ENCODE measurements around the gene MCOLN2. TPM values are rescaled to one million over a fixed set of nuclear protein-coding genes. Genes with fewer than 3 reads are reported as not detected.

The MCOLN2 gene
- polyA plus RNA-seq, 1 of the 3 experiments (the other 2 are of a cell fraction): not detected

DNA sequence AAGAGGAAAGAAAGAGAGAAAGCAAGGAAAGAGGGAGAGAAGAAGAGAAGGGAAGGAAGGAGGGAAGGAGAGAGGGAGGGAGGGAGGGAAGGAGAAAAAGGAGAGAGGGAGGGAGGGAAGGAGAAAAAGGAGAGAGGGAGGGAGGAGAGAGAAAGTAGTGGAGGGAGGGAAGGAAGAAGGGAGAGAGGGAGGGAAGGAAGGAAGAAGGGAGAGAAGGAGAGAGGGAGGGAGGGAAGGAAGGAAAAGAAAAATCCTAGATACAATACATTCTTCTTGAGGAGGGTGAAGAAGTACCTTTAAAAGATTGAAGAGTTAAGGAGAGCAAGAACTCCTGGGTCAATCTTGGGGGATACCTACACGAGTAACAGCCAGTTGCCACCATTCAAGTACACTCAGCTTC is 29.2 kb downstream of the MCOLN2 start (continued):
- TF ChIP-seq TEAD4 (IDR thresholded peaks at IDR 0.05; ENCODE audit: borderline replicate concordance, insufficient read depth) (no peak), ELF1 (IDR thresholded peaks at IDR 0.05) (no peak), FOXJ3 (CRISPR knock-in tag; IDR thresholded peaks at IDR 0.05) (no peak), RFX5 (IDR thresholded peaks at IDR 0.05; ENCODE audit: low read length) (no peak)
- TF ChIP-seq, protein P1, sequence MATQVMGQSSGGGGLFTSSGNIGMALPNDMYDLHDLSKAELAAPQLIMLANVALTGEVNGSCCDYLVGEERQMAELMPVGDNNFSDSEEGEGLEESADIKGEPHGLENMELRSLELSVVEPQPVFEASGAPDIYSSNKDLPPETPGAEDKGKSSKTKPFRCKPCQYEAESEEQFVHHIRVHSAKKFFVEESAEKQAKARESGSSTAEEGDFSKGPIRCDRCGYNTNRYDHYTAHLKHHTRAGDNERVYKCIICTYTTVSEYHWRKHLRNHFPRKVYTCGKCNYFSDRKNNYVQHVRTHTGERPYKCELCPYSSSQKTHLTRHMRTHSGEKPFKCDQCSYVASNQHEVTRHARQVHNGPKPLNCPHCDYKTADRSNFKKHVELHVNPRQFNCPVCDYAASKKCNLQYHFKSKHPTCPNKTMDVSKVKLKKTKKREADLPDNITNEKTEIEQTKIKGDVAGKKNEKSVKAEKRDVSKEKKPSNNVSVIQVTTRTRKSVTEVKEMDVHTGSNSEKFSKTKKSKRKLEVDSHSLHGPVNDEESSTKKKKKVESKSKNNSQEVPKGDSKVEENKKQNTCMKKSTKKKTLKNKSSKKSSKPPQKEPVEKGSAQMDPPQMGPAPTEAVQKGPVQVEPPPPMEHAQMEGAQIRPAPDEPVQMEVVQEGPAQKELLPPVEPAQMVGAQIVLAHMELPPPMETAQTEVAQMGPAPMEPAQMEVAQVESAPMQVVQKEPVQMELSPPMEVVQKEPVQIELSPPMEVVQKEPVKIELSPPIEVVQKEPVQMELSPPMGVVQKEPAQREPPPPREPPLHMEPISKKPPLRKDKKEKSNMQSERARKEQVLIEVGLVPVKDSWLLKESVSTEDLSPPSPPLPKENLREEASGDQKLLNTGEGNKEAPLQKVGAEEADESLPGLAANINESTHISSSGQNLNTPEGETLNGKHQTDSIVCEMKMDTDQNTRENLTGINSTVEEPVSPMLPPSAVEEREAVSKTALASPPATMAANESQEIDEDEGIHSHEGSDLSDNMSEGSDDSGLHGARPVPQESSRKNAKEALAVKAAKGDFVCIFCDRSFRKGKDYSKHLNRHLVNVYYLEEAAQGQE (IDR thresholded peaks at IDR 0.05; ENCODE audit: low read depth, low read length): no peak

DNA sequence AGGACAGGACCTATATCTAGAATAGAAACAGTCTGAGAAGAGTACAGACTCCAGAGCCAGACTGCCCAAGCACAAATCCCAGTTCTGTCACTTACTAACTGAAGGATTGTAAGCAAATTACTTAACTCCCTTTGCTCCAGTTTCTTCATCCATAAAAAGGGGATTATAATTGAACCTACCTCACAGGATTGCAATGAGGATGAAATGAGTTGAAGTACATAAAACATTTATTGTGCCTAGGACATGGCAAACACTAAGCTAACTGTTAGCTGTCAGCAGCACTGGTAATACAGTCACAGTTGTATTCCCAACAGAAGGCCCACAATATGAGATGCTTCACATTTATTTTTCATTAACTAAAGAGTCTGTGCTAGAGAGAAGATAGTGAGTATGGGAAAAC is 33.9 kb downstream of the MCOLN2 start:
- Histone ChIP-seq H2AFZ (ENCODE audit: low read depth) (no peak overlapping the region), H3K4me1 (ENCODE audit: control insufficient read depth in 1 of 2, insufficient read depth in 2 of 2, low read depth in 1 of 2, low read length in 1 of 2) (no peaks in the 10 kb centered on the region), H3K27ac (ENCODE audit: low read depth in 2 of 2, low read length in 1 of 2) (no peak overlapping the region), H4K20me1 (ENCODE audit: insufficient read depth) (no peaks in the 10 kb centered on the region), H3K9me2 (0 out of 2 replicates have a peak, but pooled peaks cover 4% of the 10 kb centered on the region), H3K36me3 (replicated peaks in 1 of 2; ENCODE audit: control insufficient read depth in 1 of 2, insufficient read depth in 2 of 2, low read length in 1 of 2) (no peaks in the 10 kb centered on the region), H3F3A (replicated peaks; ENCODE audit: insufficient read depth) (no peaks in the 10 kb centered on the region), H3K27me3 (ENCODE audit: insufficient read depth) (peaks cover 8% of the 10 kb centered on the region; the same call in 1 of the 2 replicates), H3K79me2 (ENCODE audit: insufficient read depth) (no peaks in the 10 kb centered on the region), H3K4me2 (no peak overlapping the region), H3K4me3 (ENCODE audit: low read depth in 2 of 2, low read length in 1 of 2) (no peak overlapping the region), H3K9me3 (no peaks in the 10 kb centered on the region), H3K9ac (no peak overlapping the region)
- ChIA-PET POLR2A (no interaction called here), CTCF (interaction anchor here (1.0 kb wide), 2 partner anchors 18 kb away, joined by 3 read pairs; no protein-coding TSS in a partner anchor)
- TF ChIP-seq NRF1 (IDR thresholded peaks at IDR 0.05; ENCODE audit: low read depth, low read length) (no peak), FOSL2 (IDR thresholded peaks at IDR 0.05; ENCODE audit: borderline replicate concordance, low read depth) (no peak), ZBTB33 (IDR thresholded peaks at IDR 0.05; ENCODE audit: borderline replicate concordance, low read depth) (no peak), MXI1 (IDR thresholded peaks at IDR 0.05; ENCODE audit: low read depth, low read length) (no peak), SMC3 (IDR thresholded peaks at IDR 0.05; ENCODE audit: low read depth, low read length) (no peak), ELF1 (IDR thresholded peaks at IDR 0.05) (no peak), EP300 (IDR thresholded peaks at IDR 0.05; ENCODE audit: borderline replicate concordance in 1 of 2, low read depth in 1 of 2, low read length in 1 of 2) (no peak), NFIC (IDR thresholded peaks at IDR 0.05; ENCODE audit: borderline replicate concordance) (no peak), GABPA (IDR thresholded peaks at IDR 0.05; ENCODE audit: low read depth) (no peak), EZH2phosphoT487 (IDR thresholded peaks at IDR 0.05; ENCODE audit: borderline replicate concordance, low read depth) (no peak), POLR2AphosphoS5 (IDR thresholded peaks at IDR 0.05; ENCODE audit: low read depth, low read length) (no peak), RAD21 (IDR thresholded peaks at IDR 0.05; ENCODE audit: low read length) (no peak), MAX (IDR thresholded peaks at IDR 0.05; ENCODE audit: low read depth) (no peak), USF1 (IDR thresholded peaks at IDR 0.05; ENCODE audit: borderline replicate concordance, low read depth) (no peak)
- TF ChIP-seq, protein P2, sequence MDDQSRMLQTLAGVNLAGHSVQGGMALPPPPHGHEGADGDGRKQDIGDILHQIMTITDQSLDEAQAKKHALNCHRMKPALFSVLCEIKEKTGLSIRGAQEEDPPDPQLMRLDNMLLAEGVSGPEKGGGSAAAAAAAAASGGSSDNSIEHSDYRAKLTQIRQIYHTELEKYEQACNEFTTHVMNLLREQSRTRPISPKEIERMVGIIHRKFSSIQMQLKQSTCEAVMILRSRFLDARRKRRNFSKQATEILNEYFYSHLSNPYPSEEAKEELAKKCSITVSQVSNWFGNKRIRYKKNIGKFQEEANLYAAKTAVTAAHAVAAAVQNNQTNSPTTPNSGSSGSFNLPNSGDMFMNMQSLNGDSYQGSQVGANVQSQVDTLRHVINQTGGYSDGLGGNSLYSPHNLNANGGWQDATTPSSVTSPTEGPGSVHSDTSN (IDR thresholded peaks at IDR 0.05): no peak
- TF ChIP-seq, protein P3, sequence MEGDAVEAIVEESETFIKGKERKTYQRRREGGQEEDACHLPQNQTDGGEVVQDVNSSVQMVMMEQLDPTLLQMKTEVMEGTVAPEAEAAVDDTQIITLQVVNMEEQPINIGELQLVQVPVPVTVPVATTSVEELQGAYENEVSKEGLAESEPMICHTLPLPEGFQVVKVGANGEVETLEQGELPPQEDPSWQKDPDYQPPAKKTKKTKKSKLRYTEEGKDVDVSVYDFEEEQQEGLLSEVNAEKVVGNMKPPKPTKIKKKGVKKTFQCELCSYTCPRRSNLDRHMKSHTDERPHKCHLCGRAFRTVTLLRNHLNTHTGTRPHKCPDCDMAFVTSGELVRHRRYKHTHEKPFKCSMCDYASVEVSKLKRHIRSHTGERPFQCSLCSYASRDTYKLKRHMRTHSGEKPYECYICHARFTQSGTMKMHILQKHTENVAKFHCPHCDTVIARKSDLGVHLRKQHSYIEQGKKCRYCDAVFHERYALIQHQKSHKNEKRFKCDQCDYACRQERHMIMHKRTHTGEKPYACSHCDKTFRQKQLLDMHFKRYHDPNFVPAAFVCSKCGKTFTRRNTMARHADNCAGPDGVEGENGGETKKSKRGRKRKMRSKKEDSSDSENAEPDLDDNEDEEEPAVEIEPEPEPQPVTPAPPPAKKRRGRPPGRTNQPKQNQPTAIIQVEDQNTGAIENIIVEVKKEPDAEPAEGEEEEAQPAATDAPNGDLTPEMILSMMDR (IDR thresholded peaks at IDR 0.05): no peak
- no peak for DNase-seq
